ENCODE measurements around the gene COX6A2.
A peak's percentile ranks its signal among the peaks of the same experiment; 100 is the strongest.

The COX6A2 gene

DNA sequence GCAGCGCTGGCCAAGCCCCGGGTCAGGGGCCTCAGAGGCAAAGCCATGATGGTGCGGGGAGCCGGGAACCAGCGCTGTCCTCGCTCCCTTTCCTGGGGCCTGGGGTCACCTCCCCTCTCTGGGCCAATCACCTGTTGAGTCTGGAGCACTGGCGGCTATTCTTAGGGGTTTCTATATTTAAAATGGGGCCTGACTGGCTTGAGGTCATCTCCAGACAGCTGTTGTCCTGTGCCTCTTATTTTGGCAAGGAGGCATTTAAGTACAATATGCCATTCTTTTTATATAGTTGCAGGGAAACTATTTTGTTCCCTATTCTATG, at the start of gene COX6A2:
Gene COX6A2 (minus strand): TSS at position 82 of the 319 bp plus-strand sequence. CDS start 35 bp downstream, at position 47.
- no peak within 1 kb of the TSS for H3K27ac ChIP-seq (ENCODE audit: low read depth, low read length)

GRCh38 chr16:31477220-31478216, 49.4 kb upstream of the COX6A2 start:
- Histone ChIP-seq H3K27ac (ENCODE audit: low read depth, low read length) (no peak overlapping the region), H2AFZ (ENCODE audit: low read length, unreplicated experiment) (no peak overlapping the region), H3K27me3 (ENCODE audit: insufficient read depth, low read length) (no peaks in the 10 kb centered on the region), H3K36me3 (ENCODE audit: insufficient read depth, low read length) (peaks cover 47% of the 10 kb centered on the region), H3K4me1 (ENCODE audit: control insufficient read depth, insufficient read depth, low read length, unreplicated experiment) (peaks cover 14% of the 10 kb centered on the region), H3K79me2 (ENCODE audit: control insufficient read depth, insufficient read depth, low read length, unreplicated experiment) (peaks cover 11% of the 10 kb centered on the region), H3K4me3 (ENCODE audit: low read depth, low read length) (no peak overlapping the region)

More for the DNA sequence above, at the start of gene COX6A2:
- peaks cover 3% of the 10 kb centered on the region for H3K4me1 ChIP-seq (ENCODE audit: control insufficient read depth, insufficient read depth, low read length, unreplicated experiment)
- no peaks in the 10 kb centered on the region for H3K36me3 ChIP-seq (ENCODE audit: insufficient read depth, low read length)
- peak within 1 kb of the TSS; percentile 86 for H3K4me3 ChIP-seq (ENCODE audit: low read depth, low read length)
- H3K27me3 ChIP-seq (ENCODE audit: insufficient read depth, low read length), result no peaks in the 10 kb centered on the region
- H2AFZ ChIP-seq (ENCODE audit: low read length, unreplicated experiment), result peak within 1 kb of the TSS; percentile 95
- H3K79me2 ChIP-seq (ENCODE audit: control insufficient read depth, insufficient read depth, low read length, unreplicated experiment), result no peaks in the 10 kb centered on the region

DNA sequence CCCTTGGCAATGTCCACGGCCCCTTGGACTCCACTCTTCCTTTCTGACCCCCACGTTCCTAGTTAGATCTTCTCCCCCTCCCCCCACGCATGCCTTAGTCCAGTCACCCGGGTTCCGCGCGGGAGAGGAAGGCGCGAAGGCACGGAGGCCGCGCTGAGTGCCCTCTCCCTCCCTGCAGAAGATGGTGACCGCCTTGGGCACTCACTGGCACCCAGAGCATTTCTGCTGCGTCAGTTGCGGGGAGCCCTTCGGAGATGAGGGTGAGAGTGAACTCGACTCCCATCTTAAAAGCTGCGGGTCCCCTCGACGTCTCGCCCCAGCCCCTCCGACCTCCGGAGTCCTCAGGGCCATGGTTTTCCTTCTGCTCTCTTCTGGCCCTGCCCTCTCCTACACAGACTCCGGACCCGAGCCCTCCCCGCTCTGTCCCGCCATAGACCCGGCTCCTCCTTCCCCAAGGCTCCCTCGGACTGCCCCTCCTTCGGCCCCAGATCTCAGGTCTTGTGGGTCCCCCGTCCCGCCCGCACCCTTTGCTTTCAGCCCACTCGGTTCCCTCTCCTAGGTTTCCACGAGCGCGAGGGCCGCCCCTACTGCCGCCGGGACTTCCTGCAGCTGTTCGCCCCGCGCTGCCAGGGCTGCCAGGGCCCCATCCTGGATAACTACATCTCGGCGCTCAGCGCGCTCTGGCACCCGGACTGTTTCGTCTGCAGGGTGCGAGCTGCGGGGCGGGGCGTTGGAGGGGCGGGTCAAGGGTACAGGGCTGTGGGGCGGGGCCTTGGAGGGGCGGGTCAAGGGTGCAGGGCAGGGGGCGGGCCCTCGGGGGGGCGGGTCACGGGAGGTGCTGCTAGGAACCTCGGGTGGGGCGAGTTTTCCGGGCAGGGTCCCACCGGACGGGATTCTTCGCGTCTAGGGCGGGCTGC, 48.4 kb upstream of the COX6A2 start:
- Histone ChIP-seq H3K79me2 (ENCODE audit: control insufficient read depth, insufficient read depth, low read length, unreplicated experiment) (peaks cover 11% of the 10 kb centered on the region), H3K27ac (ENCODE audit: low read depth, low read length) (no peak overlapping the region), H3K4me3 (ENCODE audit: low read depth, low read length) (no peak overlapping the region), H2AFZ (ENCODE audit: low read length, unreplicated experiment) (no peak overlapping the region), H3K4me1 (ENCODE audit: control insufficient read depth, insufficient read depth, low read length, unreplicated experiment) (peaks cover 14% of the 10 kb centered on the region), H3K27me3 (ENCODE audit: insufficient read depth, low read length) (no peaks in the 10 kb centered on the region), H3K36me3 (ENCODE audit: insufficient read depth, low read length) (peaks cover 47% of the 10 kb centered on the region)

DNA sequence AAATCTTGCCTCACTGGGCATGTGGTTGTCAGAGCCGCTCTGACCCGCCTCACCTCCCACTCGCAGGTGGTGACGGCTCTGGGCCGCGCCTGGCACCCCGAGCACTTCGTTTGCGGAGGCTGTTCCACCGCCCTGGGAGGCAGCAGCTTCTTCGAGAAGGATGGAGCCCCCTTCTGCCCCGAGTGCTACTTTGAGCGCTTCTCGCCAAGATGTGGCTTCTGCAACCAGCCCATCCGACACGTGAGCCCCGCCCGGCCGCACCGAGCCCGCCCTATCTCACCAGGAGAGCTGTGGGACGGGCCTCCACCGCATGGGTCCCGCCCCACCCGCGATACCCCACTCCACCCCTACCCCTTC, 47.8 kb upstream of the COX6A2 start:
- Histone ChIP-seq H3K36me3 (ENCODE audit: insufficient read depth, low read length) (peaks cover 47% of the 10 kb centered on the region), H3K27ac (ENCODE audit: low read depth, low read length) (no peak overlapping the region), H3K4me3 (ENCODE audit: low read depth, low read length) (no peak overlapping the region), H3K79me2 (ENCODE audit: control insufficient read depth, insufficient read depth, low read length, unreplicated experiment) (peaks cover 16% of the 10 kb centered on the region), H3K27me3 (ENCODE audit: insufficient read depth, low read length) (no peaks in the 10 kb centered on the region), H2AFZ (ENCODE audit: low read length, unreplicated experiment) (no peak overlapping the region), H3K4me1 (ENCODE audit: control insufficient read depth, insufficient read depth, low read length, unreplicated experiment) (peaks cover 20% of the 10 kb centered on the region)

DNA sequence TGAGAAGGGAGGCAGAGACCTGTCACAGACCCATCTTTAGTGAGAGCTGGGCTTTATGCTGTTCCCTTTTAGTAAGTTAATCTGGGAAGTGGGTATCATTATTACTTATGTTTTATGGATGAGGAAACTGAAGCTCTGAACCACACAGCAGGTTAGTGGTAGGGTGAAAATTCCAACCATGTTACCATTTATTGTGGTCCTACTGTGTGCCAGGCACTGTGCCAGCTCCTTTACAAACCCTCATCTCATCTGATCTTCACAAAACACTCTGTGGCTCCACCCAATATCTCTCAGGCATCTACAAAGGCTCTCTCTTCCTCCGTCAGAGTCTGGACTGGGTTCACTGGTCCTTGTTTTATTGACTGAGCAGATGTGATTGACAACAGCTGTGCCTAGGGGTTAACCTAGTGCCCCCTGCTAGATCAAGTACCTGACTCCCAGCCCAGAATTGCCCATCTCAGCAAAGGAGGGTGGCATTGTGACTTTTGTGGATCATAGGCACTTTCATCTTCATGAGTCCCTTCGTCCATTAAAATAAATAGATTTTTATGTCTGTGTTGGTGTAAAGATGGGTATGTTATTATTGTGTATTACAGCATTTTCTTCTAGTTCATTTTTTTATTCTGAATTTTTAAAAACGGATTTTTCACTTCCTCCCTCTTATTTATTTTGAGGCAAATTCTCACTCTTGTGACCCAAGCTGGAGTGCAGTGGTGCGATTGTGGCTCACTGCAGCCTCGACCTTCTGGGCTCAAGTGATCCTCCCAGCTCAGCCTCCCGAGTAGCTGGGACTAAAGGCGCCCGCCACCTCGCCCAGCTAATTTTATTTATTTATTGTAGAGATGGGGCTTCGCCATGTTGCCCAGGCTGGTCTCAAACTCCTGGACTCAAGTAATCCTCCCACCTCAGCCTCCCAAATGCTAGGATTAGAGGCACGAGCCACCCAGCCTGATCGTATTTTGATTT, 46.9 kb upstream of the COX6A2 start:
- Histone ChIP-seq H3K27me3 (ENCODE audit: insufficient read depth, low read length) (no peaks in the 10 kb centered on the region), H3K4me3 (ENCODE audit: low read depth, low read length) (no peak overlapping the region), H3K79me2 (ENCODE audit: control insufficient read depth, insufficient read depth, low read length, unreplicated experiment) (peaks cover 18% of the 10 kb centered on the region), H3K4me1 (ENCODE audit: control insufficient read depth, insufficient read depth, low read length, unreplicated experiment) (peaks cover 26% of the 10 kb centered on the region), H3K27ac (ENCODE audit: low read depth, low read length) (peak overlapping the region; percentile 25; the same call in 1 of the 2 replicates), H3K36me3 (ENCODE audit: insufficient read depth, low read length) (peaks cover 47% of the 10 kb centered on the region), H2AFZ (ENCODE audit: low read length, unreplicated experiment) (no peak overlapping the region)

GRCh38 chr16:31474173-31474714, 46.1 kb upstream of the COX6A2 start:
- Histone ChIP-seq H3K79me2 (ENCODE audit: control insufficient read depth, insufficient read depth, low read length, unreplicated experiment) (peaks cover 18% of the 10 kb centered on the region), H3K36me3 (ENCODE audit: insufficient read depth, low read length) (peaks cover 47% of the 10 kb centered on the region), H3K27ac (ENCODE audit: low read depth, low read length) (peak overlapping the region; percentile 25; the same call in 1 of the 2 replicates), H3K27me3 (ENCODE audit: insufficient read depth, low read length) (no peaks in the 10 kb centered on the region), H2AFZ (ENCODE audit: low read length, unreplicated experiment) (no peak overlapping the region), H3K4me3 (ENCODE audit: low read depth, low read length) (no peak overlapping the region), H3K4me1 (ENCODE audit: control insufficient read depth, insufficient read depth, low read length, unreplicated experiment) (peaks cover 26% of the 10 kb centered on the region)

DNA sequence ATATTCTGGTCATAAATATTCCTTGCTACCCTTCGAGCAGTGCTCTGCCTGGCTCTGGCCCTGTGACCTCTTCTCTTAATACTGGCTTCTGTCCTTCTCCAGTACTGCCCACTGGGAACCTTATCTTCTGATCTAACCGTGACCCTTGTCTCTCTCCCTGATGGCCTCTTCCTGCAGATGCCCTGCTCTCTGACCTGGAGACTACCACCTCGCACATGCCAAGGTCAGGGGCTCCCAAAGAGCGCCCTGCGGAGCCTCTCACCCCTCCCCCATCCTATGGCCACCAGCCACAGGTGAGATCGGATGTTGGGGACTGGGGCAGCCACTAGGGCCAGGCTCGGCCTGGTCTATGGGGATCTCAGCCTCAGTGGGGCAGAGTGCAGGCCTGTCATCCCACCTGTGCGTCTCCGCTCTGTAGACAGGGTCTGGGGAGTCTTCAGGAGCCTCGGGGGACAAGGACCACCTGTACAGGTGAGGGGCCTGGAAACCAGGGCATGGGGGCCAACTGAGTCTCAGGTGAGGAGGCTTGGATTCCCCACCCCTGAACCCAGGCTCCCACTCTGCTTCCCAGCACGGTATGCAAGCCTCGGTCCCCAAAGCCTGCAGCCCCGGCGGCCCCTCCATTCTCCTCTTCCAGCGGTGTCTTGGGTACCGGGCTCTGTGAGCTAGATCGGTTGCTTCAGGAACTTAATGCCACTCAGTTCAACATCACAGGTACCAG, 45.3 kb upstream of the COX6A2 start:
- no peak overlapping the region for H2AFZ ChIP-seq (ENCODE audit: low read length, unreplicated experiment)
- H3K27me3 ChIP-seq (ENCODE audit: insufficient read depth, low read length), result no peaks in the 10 kb centered on the region
- peak overlapping the region; percentile 37; the same call in 1 of the 2 replicates for H3K4me3 ChIP-seq (ENCODE audit: low read depth, low read length)
- peak overlapping the region; percentile 25; the same call in 1 of the 2 replicates for H3K27ac ChIP-seq (ENCODE audit: low read depth, low read length)
- peaks cover 42% of the 10 kb centered on the region for H3K36me3 ChIP-seq (ENCODE audit: insufficient read depth, low read length)
- peaks cover 26% of the 10 kb centered on the region for H3K4me1 ChIP-seq (ENCODE audit: control insufficient read depth, insufficient read depth, low read length, unreplicated experiment)
- peaks cover 18% of the 10 kb centered on the region for H3K79me2 ChIP-seq (ENCODE audit: control insufficient read depth, insufficient read depth, low read length, unreplicated experiment)

DNA sequence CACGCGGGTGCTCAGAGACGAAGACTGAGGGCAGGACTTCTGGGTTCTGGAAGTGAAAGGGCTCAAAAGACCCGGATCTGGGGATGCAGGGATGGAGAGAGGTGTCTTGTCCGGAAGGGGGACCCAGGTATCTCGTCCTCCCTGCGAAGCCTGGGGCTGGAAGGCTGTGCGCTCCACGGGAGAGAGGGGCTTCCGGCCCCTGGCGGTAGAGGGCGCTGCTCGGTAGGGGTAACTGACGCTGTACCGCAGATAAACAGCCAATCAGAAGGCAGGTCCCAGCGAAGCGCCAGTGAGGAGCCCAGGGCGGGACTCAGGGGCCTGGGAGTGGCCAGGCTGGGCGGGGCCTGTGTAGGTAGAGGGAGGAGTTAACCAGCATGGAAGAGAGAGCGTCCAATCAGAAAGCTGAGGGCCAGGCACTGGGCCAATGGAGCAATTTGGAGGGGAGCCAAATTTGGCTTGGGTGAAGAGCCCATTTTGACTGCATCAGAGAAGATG, 44.6 kb upstream of the COX6A2 start:
- H3K36me3 ChIP-seq (ENCODE audit: insufficient read depth, low read length), result peaks cover 37% of the 10 kb centered on the region
- peak overlapping the region; percentile 93 for H3K4me3 ChIP-seq (ENCODE audit: low read depth, low read length)
- peaks cover 26% of the 10 kb centered on the region for H3K4me1 ChIP-seq (ENCODE audit: control insufficient read depth, insufficient read depth, low read length, unreplicated experiment)
- no peaks in the 10 kb centered on the region for H3K27me3 ChIP-seq (ENCODE audit: insufficient read depth, low read length)
- peak overlapping the region; percentile 86 for H3K27ac ChIP-seq (ENCODE audit: low read depth, low read length)
- H2AFZ ChIP-seq (ENCODE audit: low read length, unreplicated experiment), result peak overlapping the region; percentile 61
- H3K79me2 ChIP-seq (ENCODE audit: control insufficient read depth, insufficient read depth, low read length, unreplicated experiment), result peaks cover 18% of the 10 kb centered on the region
